GM12874 (cell line): ENCODE measurements around the gene MASTL.

Experiments
- CTCF ChIP-seq: IDR thresholded peaks from 2 replicates; pipeline ENCODE4 v1.5.1; 2011; ENCODE audit warnings: low read depth, mild to moderate bottlenecking, control low read depth, low read length, moderate library complexity; ENCODE audit not compliant: insufficient read depth

MASTL gene

GRCh38 chr10:27150261-27150660, 4.9 kb upstream of the MASTL start:
- TF ChIP-seq CTCF: no peak

GRCh38 chr10:27152687-27153086, 2.5 kb upstream of the MASTL start:
- TF ChIP-seq CTCF: no peak

DNA sequence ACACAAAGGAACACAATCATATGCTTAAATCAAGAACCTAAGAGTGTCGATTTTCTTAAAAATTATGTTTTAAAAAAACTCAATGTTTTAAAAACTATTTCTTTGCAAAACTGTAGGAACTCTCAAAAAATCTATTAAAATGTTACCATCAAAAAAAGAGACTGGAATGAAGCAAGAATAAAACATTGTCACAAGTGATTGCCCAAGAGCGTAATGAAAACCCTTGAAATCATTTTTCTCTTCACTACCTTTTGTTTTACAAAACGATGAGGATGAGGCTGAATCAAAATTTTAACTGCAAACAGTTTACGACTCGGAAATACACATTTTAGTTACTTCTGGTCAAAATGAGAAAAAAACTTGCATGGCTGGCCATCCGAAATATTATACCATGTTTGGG, 1.8 kb upstream of the MASTL start:
- no peak for TF ChIP-seq CTCF

GRCh38 chr10:27153845-27154193, 1.3 kb upstream of the MASTL start:
- no peak for TF ChIP-seq CTCF

GRCh38 chr10:27157150-27157549, 2.0 kb downstream of the MASTL start:
- TF ChIP-seq CTCF: no peak

DNA sequence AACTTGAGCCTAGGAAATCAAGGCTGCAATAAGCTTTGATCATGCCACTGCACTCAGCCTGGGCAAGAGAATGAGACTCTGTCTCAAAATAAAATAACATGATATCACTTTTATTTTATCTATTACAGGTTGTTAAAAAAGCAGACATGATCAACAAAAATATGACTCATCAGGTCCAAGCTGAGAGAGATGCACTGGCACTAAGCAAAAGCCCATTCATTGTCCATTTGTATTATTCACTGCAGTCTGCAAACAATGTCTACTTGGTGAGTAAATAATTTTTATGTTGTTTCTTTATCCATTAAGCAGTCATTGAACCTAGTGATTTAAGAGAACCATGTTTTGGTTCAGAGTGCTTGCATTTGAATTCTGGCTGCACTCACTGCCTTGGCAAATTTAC, 3.3 kb downstream of the MASTL start:
- TF ChIP-seq CTCF: no peak

GRCh38 chr10:27169849-27170248, 14.7 kb downstream of the MASTL start:
- no peak for TF ChIP-seq CTCF

DNA sequence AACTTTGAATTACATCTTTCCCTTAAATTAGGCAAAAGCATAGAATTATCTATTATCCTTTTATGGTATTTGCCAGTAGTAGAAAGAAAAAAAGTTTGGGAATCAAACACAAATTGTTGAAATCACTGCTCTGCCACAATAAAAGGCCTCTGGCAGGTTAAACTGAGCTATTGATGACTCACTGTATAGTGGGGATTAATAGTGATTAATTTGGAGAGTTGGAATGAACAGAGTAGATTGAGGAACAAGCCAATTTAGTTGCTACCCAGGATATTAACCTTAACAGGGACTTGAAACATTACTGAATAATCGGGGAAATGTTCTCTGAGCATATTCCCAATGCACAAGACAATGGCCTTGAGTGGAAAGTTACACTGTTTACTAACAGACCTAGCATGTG, 33.1 kb downstream of the MASTL start:
- no peak for TF ChIP-seq CTCF
